Uterus (tissue), 4 donors: ENCODE results near the gene KLHL3. TPM values are rescaled to one million over a fixed set of nuclear protein-coding genes. Genes with fewer than 3 reads are reported as not detected.

Experiments used
- DNase-seq, 2 donors: peaks; one replicate each; pipeline ENCODE4 v3.0.0-alpha.2; 2019 to 2020
- H3K27ac ChIP-seq, 2 donors: fragments of 200-600 bp; sonication (generic); 1 replicate in 1 of 2; 2 replicates in 1 of 2; pipeline ENCODE4 v1.5.1; 2016 to 2018
- H3K27me3 ChIP-seq, 2 donors: fragments of 200-600 bp; sonication (generic); one replicate each; pipeline ENCODE4 v1.5.1; 2018 to 2019; ENCODE audit warnings: control low read depth in 1 of 2
- H3K36me3 ChIP-seq, 2 donors: fragments of 200-600 bp; sonication (generic); one replicate each; pipeline ENCODE4 v1.5.1; 2019; ENCODE audit warnings: control low read depth in 1 of 2
- H3K4me1 ChIP-seq, 2 donors: fragments of 200-600 bp; sonication (generic); one replicate each; pipeline ENCODE4 v1.5.1; 2018 to 2019; ENCODE audit warnings: control low read depth in 1 of 2
- H3K4me3 ChIP-seq, 2 donors: fragments of 200-600 bp; sonication (generic); 1 replicate in 1 of 2; 2 replicates in 1 of 2; pipeline ENCODE4 v1.5.1; 2018 to 2019; ENCODE audit warnings: mild to moderate bottlenecking in 1 of 2
- H3K9me3 ChIP-seq, 2 donors: fragments of 200-600 bp; sonication (generic); one replicate each; pipeline ENCODE4 v1.5.1; 2019; ENCODE audit warnings: control low read depth in 1 of 2
- POLR2A ChIP-seq, 2 donors: fragments of 450-650 bp; IDR thresholded peaks; one replicate each; pipeline ENCODE4 v1.6.1; 2016; ENCODE audit warnings: antibody characterized with exemption in 2 of 2, mild to moderate bottlenecking in 1 of 2, moderate library complexity in 1 of 2
- intact Hi-C: fragments of 100-400 bp; cut with DNase I; formaldehyde crosslinking; loops from one replicate; pipeline ENCODE4 v1.15.1; 2023; ENCODE audit warnings: low total_unique reads
- total RNA-seq, 4 donors: library from RNA; depleted of rRNA in 3 of 4; stranded (reverse); fragments of >200 nt in 3 of 4; gene quantifications; one replicate each; pipeline versions ENCODE4 v1.1.0 to v1.2.4, GENCODE V29; 2014 to 2023
- TF ChIP-seq, protein P1 (sequence below), 4 experiments: fragments of 200-600 bp in 2 of 4; fragments of 450-650 bp in 2 of 4; sonication (generic) in 2 of 4; IDR thresholded peaks; one replicate each; pipeline ENCODE4 v1.5.1; 2016 to 2019; ENCODE audit warnings: antibody characterized with exemption in 4 of 4, mild to moderate bottlenecking in 2 of 4, moderate library complexity in 1 of 4
- donor health status: DM: yes; HTN: yes; CAD: no.

The KLHL3 gene
- total RNA-seq, 4 donors from 2014 or later, result 3.1 to 21.8 (median 8.9) TPM

DNA sequence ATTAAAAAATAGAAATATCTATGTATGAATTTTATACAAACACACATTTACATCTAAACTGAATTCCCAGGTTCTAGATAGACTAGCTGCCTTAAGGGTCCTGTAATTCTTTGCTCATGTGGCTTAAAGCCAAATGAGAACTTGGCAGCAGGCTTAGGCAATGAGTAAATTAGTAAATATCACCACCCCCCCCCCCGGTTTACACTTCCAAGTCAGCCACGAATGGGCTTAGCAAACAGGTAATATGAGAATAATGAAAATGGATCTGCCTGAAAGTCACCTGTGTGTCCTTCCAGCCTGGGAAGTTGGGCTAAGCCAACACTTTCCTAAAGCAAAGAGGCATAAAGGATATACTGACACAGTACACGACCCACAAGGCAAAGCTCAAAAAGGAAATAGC, 108.6 kb downstream of the KLHL3 start:
- no peak for TF ChIP-seq POLR2A (IDR thresholded peaks at IDR 0.05)
- TF ChIP-seq, protein P1, sequence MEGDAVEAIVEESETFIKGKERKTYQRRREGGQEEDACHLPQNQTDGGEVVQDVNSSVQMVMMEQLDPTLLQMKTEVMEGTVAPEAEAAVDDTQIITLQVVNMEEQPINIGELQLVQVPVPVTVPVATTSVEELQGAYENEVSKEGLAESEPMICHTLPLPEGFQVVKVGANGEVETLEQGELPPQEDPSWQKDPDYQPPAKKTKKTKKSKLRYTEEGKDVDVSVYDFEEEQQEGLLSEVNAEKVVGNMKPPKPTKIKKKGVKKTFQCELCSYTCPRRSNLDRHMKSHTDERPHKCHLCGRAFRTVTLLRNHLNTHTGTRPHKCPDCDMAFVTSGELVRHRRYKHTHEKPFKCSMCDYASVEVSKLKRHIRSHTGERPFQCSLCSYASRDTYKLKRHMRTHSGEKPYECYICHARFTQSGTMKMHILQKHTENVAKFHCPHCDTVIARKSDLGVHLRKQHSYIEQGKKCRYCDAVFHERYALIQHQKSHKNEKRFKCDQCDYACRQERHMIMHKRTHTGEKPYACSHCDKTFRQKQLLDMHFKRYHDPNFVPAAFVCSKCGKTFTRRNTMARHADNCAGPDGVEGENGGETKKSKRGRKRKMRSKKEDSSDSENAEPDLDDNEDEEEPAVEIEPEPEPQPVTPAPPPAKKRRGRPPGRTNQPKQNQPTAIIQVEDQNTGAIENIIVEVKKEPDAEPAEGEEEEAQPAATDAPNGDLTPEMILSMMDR (IDR thresholded peaks at IDR 0.05), result no peak
- H3K36me3 ChIP-seq, result no peaks in the 10 kb centered on the region
- no peaks in the 10 kb centered on the region for H3K9me3 ChIP-seq
- no peak overlapping the region for H3K27ac ChIP-seq
- no peak overlapping the region for H3K4me3 ChIP-seq
- no peaks in the 10 kb centered on the region for H3K4me1 ChIP-seq
- DNase-seq, result no peak
- intact Hi-C loops, result no loop called here
- no peaks in the 10 kb centered on the region for H3K27me3 ChIP-seq

DNA sequence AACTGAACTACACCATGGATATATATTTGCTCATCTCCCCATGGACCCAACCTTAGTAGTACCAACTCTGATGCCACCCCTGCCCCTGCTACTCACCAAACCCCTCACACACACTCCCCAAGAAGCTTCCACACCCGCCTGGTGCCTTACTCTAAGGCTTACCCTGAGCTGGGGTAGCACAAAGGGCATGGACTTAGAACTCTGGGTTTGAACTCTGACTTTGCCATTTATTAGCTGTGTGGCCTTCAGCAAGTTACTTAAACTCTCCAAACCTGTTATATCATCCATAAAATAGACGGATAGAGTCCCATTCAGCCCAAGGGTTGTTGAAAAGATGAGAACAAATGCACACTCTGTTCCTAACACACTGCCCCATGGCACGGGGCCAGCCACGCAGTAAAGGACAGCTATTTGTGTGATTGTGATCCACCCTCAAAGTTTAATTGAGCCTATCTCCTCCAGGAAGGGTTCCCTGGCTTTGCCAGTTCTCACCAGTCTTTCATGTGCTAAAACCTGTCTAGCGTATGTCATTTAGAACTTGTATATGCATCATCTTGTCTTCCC, 111.0 kb downstream of the KLHL3 start:
- intact Hi-C loops, result no loop called here
- Histone ChIP-seq H3K4me1 (no peaks in the 10 kb centered on the region), H3K27ac (no peak overlapping the region), H3K4me3 (no peak overlapping the region), H3K36me3 (no peaks in the 10 kb centered on the region), H3K9me3 (no peaks in the 10 kb centered on the region), H3K27me3 (no peaks in the 10 kb centered on the region)
- DNase-seq, result no peak
- TF ChIP-seq POLR2A (IDR thresholded peaks at IDR 0.05), result no peak
- TF ChIP-seq, protein P1 (IDR thresholded peaks at IDR 0.05), result no peak

DNA sequence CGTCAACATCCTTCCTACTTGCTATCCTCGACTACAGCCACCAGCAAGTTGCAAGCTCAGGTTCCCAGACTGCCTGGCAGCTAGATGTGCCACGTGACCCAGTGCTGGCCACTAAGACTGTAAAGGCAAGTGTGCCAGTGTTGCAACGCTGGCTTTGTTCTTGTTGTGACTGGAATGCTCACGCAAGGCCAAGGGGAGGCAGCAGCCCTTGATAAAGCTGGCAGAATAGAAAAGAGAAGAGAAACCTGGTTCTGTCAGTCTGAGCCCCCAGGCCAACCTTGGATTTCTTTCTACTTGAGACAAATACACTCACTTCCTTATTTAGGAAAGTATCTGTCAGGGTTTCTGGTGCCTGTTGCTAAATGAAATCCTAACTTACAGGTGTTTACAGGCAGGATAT, 113.0 kb downstream of the KLHL3 start:
- H3K4me3 ChIP-seq, result no peak overlapping the region
- no peaks in the 10 kb centered on the region for H3K36me3 ChIP-seq
- TF ChIP-seq, protein P1 (IDR thresholded peaks at IDR 0.05), result no peak
- no peak for TF ChIP-seq POLR2A (IDR thresholded peaks at IDR 0.05)
- no peaks in the 10 kb centered on the region for H3K27me3 ChIP-seq
- no peak overlapping the region for H3K27ac ChIP-seq
- no peaks in the 10 kb centered on the region for H3K9me3 ChIP-seq
- H3K4me1 ChIP-seq, result no peaks in the 10 kb centered on the region
- no peak for DNase-seq
- intact Hi-C loops, result no loop called here

DNA sequence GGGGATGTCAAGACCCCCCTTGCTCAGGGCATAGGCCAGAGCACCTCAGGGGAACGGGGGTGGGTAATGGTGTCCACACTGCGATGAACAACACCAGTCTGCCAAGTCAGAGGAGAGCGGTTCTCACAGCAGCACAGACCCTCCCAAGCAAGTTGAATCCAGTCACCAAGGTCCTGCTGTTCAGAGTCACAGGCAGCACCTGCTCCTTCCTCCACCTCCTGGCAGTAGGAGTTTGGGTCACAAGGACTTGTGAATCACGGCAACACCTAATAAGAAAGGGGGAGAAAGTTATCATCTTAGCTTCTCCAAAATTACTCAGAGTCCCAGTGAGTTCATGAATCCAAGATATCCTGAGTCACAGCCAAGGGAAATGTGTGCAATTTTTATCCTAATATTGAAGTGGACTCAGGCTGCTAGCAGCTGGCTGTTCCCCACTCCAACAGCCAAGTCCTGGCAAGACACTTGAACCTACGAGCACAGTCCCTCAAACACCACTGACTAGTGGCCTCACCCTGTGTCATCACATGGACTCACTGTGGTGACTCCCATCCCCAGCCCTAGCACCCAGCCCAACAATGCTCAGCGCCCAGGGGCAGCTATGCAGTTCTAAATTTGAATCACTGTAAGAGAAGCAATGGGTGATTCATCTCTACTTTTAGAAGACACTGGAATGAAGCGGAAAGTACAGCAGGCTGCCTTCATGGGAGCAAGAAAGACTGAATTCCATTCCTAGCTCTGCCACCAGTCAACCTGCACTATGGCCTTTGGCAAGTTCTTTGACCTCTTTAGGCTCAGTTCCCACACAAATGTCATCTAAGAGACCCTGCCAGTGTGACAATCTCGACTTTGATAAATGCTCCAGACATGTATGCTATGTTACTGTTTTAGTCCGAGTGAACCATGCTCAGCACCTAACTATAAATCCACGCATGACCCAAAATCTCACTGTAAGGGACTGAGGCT, 113.7 kb downstream of the KLHL3 start:
- intact Hi-C loops, result no loop called here
- no peaks in the 10 kb centered on the region for H3K36me3 ChIP-seq
- H3K4me3 ChIP-seq, result no peak overlapping the region
- no peaks in the 10 kb centered on the region for H3K9me3 ChIP-seq
- no peak overlapping the region for H3K27ac ChIP-seq
- no peak for TF ChIP-seq POLR2A (IDR thresholded peaks at IDR 0.05)
- TF ChIP-seq, protein P1 (IDR thresholded peaks at IDR 0.05), result no peak
- H3K4me1 ChIP-seq, result no peaks in the 10 kb centered on the region
- no peaks in the 10 kb centered on the region for H3K27me3 ChIP-seq
- no peak for DNase-seq

DNA sequence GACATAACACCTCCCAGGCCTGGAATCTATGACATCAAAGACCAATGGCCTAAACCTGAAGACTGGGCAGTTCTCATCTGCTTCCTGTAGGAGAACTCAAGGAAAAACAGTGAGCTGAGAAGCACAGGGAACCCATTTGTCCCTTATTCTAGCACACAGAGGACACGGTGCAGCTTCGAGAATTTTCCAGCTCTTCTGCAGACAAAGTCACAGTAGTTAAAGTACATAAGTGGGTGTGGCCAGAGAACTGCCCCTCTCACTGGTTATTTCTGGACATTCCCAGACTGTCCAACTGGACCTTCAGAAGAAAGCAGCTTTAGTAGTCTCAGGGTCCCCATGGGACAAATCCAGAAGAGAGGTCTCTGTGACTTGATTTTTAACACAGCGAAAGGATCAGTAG, 114.6 kb downstream of the KLHL3 start:
- intact Hi-C loops, result no loop called here
- H3K9me3 ChIP-seq, result no peaks in the 10 kb centered on the region
- no peaks in the 10 kb centered on the region for H3K4me1 ChIP-seq
- no peak overlapping the region for H3K4me3 ChIP-seq
- H3K27me3 ChIP-seq, result no peaks in the 10 kb centered on the region
- H3K36me3 ChIP-seq, result no peaks in the 10 kb centered on the region
- H3K27ac ChIP-seq, result no peak overlapping the region
- no peak for DNase-seq
- TF ChIP-seq, protein P1 (IDR thresholded peaks at IDR 0.05), result no peak
- no peak for TF ChIP-seq POLR2A (IDR thresholded peaks at IDR 0.05)
